ENCODE measurements around the gene STX11.
"Not testable (repeated sequence)": the region's sequence is repeated elsewhere in the genome, so short reads cannot be mapped to it uniquely, and the experiment has no call there.

Gene STX11

DNA sequence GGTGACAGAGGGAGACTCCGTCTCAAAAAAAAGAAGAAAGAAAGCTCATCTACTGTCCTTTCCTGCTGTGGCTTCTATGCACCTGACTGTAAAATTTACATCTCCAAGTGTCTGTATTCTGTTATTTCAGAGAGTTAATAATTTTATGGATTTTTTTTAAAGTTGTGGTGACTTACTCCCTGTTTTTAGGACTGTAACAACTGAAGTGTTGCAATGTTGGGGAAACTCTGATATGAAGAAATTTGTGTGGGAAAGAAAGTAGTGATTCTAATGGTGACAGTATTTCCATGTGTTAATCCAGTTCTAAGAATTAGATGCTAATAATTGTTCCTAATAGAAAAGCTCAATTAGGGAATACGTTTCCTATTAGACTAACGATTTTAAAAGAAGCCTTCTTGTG lies 27.4 kb downstream of the STX11 start:
- TF ChIP-seq CTCF (IDR thresholded peaks at IDR 0.05; ENCODE audit: control insufficient read depth, extremely low read depth, insufficient read depth) = no peak
- DNase-seq (ENCODE audit: low read depth) = no peak
- no peak overlapping the region for H3K4me3 ChIP-seq (ENCODE audit: low read depth, low read length)

- no peak for DNase-seq (ENCODE audit: low read depth)
- TF ChIP-seq CTCF (IDR thresholded peaks at IDR 0.05; ENCODE audit: control insufficient read depth, extremely low read depth, insufficient read depth) = no peak
- H3K4me3 ChIP-seq (ENCODE audit: low read depth, low read length) = no peak overlapping the region
These were observed 28.0 kb downstream of the STX11 start for GRCh38 chr6:144178323-144178722.

DNA sequence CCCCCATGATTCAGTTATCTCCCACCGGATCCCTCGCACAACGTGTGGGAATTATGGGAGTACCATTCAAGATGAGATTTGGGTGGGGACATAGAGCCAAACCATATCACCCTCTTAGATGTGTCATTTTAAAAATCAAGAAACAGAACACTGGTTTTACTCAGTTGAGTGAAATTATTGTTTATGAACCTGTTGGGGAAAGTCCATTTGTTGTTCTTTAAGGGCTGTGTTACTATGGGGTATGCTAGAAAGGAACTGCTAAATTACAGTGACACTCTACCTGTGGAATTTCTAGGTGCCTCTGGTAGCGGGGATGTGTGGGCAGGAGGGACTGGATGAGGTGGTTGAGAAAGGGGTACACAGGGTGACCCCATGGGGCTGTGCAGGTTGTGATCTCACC lies 28.9 kb downstream of the STX11 start:
- DNase-seq (ENCODE audit: low read depth) = no peak
- no peak for TF ChIP-seq CTCF (IDR thresholded peaks at IDR 0.05; ENCODE audit: control insufficient read depth, extremely low read depth, insufficient read depth)

DNA sequence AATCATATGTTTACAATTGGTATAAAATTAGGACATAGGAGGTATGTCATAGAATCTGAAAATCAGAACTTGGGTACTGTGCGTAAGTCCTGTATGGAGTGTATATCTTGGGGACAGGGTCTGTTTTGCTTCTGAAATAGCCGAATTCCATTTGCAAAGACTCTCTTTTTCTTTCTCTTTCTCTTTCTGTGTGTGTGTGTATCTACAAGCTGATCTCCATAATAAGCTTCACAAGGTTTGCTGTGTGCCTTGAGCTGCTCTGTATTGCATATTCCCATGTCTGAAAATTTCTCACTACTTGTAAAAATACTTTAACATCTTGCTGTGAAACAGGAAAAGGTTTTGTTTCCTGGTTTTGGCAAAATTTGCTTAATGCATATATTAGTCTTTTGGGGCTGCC lies 29.5 kb downstream of the STX11 start:
- no peak overlapping the region for H3K4me3 ChIP-seq (ENCODE audit: low read depth, low read length)
- DNase-seq (ENCODE audit: low read depth) = no peak
- TF ChIP-seq CTCF (IDR thresholded peaks at IDR 0.05; ENCODE audit: control insufficient read depth, extremely low read depth, insufficient read depth) = no peak

More for the DNA sequence above, 28.9 kb downstream of the STX11 start:
- no peak overlapping the region for H3K4me3 ChIP-seq (ENCODE audit: low read depth, low read length)

GRCh38 chr6:144180354-144180753 lies 30.0 kb downstream of the STX11 start:
- H3K4me3 ChIP-seq (ENCODE audit: low read depth, low read length); DNase-seq (ENCODE audit: low read depth): not testable (repeated sequence)

- no peak overlapping the region for H3K4me3 ChIP-seq (ENCODE audit: low read depth, low read length)
- TF ChIP-seq CTCF (IDR thresholded peaks at IDR 0.05; ENCODE audit: control insufficient read depth, extremely low read depth, insufficient read depth) = no peak
- no peak for DNase-seq (ENCODE audit: low read depth)
These were observed 31.3 kb downstream of the STX11 start for GRCh38 chr6:144181639-144182038.

- not testable (repeated sequence) for H3K4me3 ChIP-seq (ENCODE audit: low read depth, low read length); DNase-seq (ENCODE audit: low read depth)
These were observed 33.9 kb downstream of the STX11 start for GRCh38 chr6:144184186-144184585.

DNA sequence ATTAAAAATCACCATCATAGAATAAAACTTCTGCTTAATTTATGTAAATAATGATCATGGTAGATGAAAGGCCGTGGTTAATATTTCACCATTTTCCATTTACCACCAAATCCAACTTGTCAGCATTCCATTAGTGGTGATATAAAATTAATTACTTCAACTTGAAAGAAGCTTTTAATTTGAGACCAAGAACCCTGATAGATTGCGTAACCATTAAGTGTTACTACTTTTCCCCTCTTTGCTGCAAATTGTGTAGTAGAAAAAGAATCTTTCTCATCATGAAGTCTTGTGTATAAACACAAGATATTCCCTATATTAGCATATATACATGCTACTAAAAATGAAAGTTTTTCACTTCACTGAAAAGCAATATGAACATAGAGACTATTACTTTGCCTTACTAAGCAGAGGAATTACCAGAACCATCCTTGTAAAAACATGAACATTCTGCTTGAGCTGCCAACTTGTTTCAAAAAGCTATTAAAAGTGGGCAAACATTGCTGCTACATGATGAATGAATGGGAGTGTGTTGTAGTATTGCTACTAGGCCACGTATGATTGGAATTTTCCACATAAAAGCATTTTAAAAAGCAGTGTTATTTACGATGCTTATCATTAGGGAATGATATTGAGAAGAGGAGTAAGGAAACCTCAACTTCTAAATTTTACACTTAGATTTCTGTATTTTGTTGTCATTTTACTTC lies 35.0 kb downstream of the STX11 start:
- no peak for TF ChIP-seq CTCF (IDR thresholded peaks at IDR 0.05; ENCODE audit: control insufficient read depth, extremely low read depth, insufficient read depth)
- no peak overlapping the region for H3K4me3 ChIP-seq (ENCODE audit: low read depth, low read length)
- DNase-seq (ENCODE audit: low read depth) = peak; percentile 81

Measured in LNCaP clone FGC (cell line).